ENCODE data around the gene PHYKPL.

- no peak for TF ChIP-seq CTCF (IDR thresholded peaks at IDR 0.05; ENCODE audit: extremely low read depth in 1 of 2, insufficient read depth in 1 of 2, low read depth in 1 of 2, low read length in 2 of 2)
- no peak for TF ChIP-seq GATA2 (IDR thresholded peaks at IDR 0.05; ENCODE audit: insufficient read depth, insufficient read length, low read depth, low read length)
- no peak for TF ChIP-seq MAX (IDR thresholded peaks at IDR 0.05; ENCODE audit: insufficient read depth, insufficient read length)
- TF ChIP-seq EZH2 (IDR thresholded peaks at IDR 0.05; ENCODE audit: borderline replicate concordance, low read depth, low read length, severe bottlenecking): no peak
- TF ChIP-seq POLR2A (IDR thresholded peaks at IDR 0.05; ENCODE audit: low read depth, low read length): no peak
These were observed 67.0 kb downstream of the PHYKPL start for GRCh38 chr5:178165581-178165980.
